Effector memory CD8-positive, alpha-beta T cell (primary cell): ENCODE results near the gene LRRC28.

ENCODE experiments used
- ATAC-seq: fragments of 150-1000 bp; cut with Tn5 transposase; replicated peaks from 2 replicates; pipeline ENCODE4 v1.10.0; 2021; ENCODE audit warnings: mild to moderate bottlenecking, moderate library complexity
- DNase-seq, 3 experiments: peaks; one replicate each; pipeline ENCODE4 v3.0.0; 2021
- H3K27ac Mint-ChIP-seq, 2 donors: one replicate each; pipeline ENCODE4 v1.8.0; 2022; ENCODE audit warnings: mild to moderate bottlenecking in 2 of 2, mixed read lengths in 2 of 2, moderate library complexity in 2 of 2
- H3K27me3 Mint-ChIP-seq, 2 donors: one replicate each; pipeline ENCODE4 v1.8.0; 2022; ENCODE audit warnings: mixed read lengths in 2 of 2
- H3K36me3 Mint-ChIP-seq: one replicate; pipeline ENCODE4 v1.8.0; 2022; ENCODE audit warnings: mild to moderate bottlenecking, moderate library complexity, mixed read lengths; ENCODE audit not compliant: insufficient read depth
- H3K4me1 Mint-ChIP-seq, 2 donors: one replicate each; pipeline ENCODE4 v1.8.0; 2022; ENCODE audit warnings: low read depth in 2 of 2, mixed read lengths in 2 of 2
- H3K4me3 Mint-ChIP-seq, 2 donors: one replicate each; pipeline ENCODE4 v1.8.0; 2022; ENCODE audit warnings: mild to moderate bottlenecking in 2 of 2, mixed read lengths in 2 of 2, moderate library complexity in 2 of 2
- H3K9me3 Mint-ChIP-seq, 2 donors: one replicate each; pipeline ENCODE4 v1.8.0; 2022; ENCODE audit warnings: mixed read lengths in 2 of 2

Gene LRRC28

DNA sequence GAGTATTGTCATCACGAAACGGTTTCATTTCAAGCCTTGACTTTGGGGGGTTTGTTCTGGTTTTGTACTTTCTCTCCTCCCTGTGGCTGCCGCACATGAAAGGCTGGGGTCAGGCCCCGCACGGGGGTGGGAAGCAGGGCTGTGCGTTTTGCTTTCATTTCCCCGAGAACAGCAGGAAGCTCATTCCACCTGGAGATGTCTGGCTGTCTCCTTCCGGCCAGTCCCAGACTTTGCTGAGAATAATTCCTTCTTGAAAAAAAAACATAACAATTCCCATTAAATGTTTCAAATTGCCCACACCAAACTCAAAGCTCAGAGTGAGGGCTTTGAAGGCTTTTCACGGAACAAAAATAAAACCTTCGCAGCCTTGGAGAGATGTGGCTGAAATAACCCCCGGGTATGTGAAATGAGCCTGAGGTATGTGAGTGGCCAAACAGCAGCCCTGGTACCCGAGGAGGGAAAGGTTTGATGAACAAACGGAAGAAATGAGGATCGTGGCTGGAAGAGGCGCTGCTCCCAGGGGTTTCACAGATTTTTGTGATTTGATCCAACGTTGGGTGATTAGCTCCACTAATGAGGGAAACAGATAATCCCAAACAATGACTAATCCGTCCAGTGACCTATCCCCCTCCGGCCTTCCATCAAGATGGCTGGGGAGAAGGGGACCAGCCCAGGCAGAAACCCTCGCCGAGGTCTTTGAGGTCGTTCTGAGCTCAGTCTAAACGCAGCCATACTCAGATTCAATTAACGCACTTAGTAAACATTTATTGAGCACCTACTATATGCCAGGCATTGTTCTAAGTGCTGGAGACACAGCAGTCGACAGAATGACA is 187.6 kb downstream of the LRRC28 start:
- Mint-ChIP-seq H3K27me3 (peaks cover 12 to 52% of the 10 kb centered on the region in 2 donors), H3K4me1 (peaks cover 0 to 12% of the 10 kb centered on the region in 2 donors), H3K36me3 (peaks cover 3% of the 10 kb centered on the region), H3K4me3 (no peak overlapping the region), H3K27ac (no peak overlapping the region), H3K9me3 (no peaks in the 10 kb centered on the region)
- no peak for ATAC-seq
- DNase-seq = no peak

DNA sequence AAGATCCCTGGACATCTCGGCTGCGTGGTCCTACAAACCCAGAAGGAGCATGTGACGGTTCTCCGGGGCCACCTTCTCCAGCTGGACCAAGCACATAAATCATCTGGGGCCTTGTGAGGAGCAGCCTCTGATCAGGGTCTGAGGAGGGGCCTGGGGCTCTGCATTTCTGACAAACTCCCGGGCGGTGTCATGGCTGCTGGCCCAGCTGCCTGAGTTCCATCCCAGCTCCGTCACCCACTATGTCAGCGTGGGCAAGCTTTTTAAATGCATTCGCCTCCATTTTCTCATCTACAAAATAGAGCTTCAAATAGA is 188.2 kb downstream of the LRRC28 start:
- Mint-ChIP-seq H3K27ac (peak overlapping the region in 1 of 2 donors; percentile 44), H3K4me3 (no peak overlapping the region), H3K36me3 (peaks cover 3% of the 10 kb centered on the region), H3K4me1 (peaks cover 0 to 14% of the 10 kb centered on the region in 2 donors), H3K27me3 (peaks cover 12 to 47% of the 10 kb centered on the region in 2 donors), H3K9me3 (no peaks in the 10 kb centered on the region)
- DNase-seq = no peak
- no peak for ATAC-seq

DNA sequence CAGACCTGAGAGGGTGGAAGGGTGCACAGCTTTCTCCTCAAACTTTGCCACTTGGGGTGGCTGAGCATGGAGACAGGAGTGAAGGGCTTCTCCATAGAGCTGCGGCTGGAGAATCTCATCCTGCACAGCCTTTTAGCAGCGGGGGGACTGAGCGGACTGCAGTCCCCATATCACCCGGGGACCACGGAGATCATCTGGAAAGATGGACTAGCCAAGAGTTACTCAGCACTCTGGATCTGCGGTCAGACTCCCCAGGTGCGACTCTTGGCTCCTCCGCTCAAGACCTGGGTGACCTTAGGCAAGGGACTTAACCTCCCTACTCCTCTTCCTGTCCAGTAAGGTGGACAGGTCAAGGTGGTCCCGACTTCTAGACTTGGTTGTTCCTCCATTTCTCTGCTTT is 188.7 kb downstream of the LRRC28 start:
- Mint-ChIP-seq H3K4me3 (no peak overlapping the region), H3K36me3 (peaks cover 3% of the 10 kb centered on the region)

More for the DNA sequence above, 188.7 kb downstream of the LRRC28 start:
- DNase-seq (no peak), ATAC-seq (no peak)
- Mint-ChIP-seq H3K9me3 (no peaks in the 10 kb centered on the region), H3K4me1 (peaks cover 0 to 12% of the 10 kb centered on the region in 2 donors), H3K27me3 (peaks cover 12 to 41% of the 10 kb centered on the region in 2 donors), H3K27ac (peak overlapping the region in 1 of 2 donors; percentile 44)
